GM12872 (cell line): Measurements from ENCODE around the gene PRR16.

Experiments
- CTCF ChIP-seq: IDR thresholded peaks from 3 replicates; pipeline ENCODE4 v1.5.1; 2011; ENCODE audit warnings: low read depth, mild to moderate bottlenecking, low read length, moderate library complexity; ENCODE audit not compliant: insufficient read depth

PRR16 gene

GRCh38 chr5:120538644-120539043 lies 74.5 kb downstream of the PRR16 start:
- no peak for TF ChIP-seq CTCF

GRCh38 chr5:120539471-120539870 lies 75.4 kb downstream of the PRR16 start:
- TF ChIP-seq CTCF, result no peak

GRCh38 chr5:120540097-120540496 lies 76.0 kb downstream of the PRR16 start:
- TF ChIP-seq CTCF, result no peak

DNA sequence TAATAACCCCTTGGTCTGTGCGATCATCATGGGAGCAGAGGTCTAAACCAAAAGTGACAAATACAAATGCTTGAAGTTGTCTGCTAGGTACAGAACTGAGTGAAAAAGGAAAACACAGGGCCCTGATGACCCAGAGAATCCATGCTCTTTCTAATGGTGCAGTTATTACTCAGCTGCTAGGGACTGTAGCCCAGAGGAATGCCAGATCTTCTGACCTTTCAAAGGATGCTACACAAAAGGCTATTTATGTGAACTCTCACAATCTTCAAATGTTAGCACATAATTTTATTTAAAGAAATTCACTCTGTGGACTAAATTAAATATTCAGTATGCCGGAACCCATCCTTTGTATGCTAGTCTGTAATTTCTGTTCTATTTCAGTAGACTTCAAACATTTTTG lies 79.9 kb downstream of the PRR16 start:
- no peak for TF ChIP-seq CTCF

- no peak for TF ChIP-seq CTCF
Measured at GRCh38 chr5:120545007-120545406, 80.9 kb downstream of the PRR16 start.

DNA sequence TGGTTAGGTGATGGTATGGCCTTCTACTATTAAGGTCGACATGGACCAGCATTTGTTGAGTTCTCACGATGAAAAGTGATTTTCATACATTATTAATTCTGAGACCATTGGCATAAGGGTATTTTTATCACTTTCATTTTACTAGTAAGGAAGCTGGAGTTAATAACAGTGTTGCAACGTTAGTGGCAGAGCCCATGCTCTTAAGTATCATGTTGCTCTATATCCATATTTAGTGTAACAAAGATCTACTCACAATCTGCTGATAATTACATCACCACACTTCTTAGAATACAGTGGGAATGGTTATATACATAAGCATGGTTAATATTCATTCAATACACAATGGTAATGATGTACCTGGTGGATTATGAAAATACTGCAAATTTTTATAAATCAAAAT lies 81.9 kb downstream of the PRR16 start:
- no peak for TF ChIP-seq CTCF

DNA sequence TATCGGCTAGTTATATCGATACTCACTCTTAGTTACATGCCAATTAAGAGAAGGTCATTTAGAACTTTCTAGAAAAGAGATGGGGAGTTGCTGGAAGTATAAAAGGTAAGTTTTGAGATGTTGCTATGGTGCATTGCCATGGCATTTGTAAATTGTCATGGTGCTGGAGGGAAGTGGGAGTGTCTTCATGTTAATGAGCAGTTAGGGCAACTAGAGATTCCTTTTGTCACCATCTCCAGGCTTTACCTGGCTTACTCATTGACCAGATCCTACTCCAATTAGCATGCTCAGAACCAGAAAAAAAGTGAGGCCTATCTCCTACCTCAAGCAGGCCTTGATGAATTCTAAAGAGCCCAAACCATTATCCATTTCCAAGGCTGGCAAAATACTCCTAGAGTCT lies 82.8 kb downstream of the PRR16 start:
- no peak for TF ChIP-seq CTCF

GRCh38 chr5:120550358-120550757 lies 86.3 kb downstream of the PRR16 start:
- TF ChIP-seq CTCF, result no peak
